ENCODE measurements around the gene MAZ. TPM values are rescaled to one million over a fixed set of nuclear protein-coding genes. Genes with fewer than 3 reads are reported as not detected.

The MAZ gene
- total RNA-seq, 6 experiments from 2014 or later = 148 to 178 (median 165) TPM

GRCh38 chr16:29814592-29814991, 8.3 kb downstream of the MAZ start:
- peaks cover 88% of the 10 kb centered on the region for H3K4me1 Mint-ChIP-seq (ENCODE audit: low read depth)
- no peaks in the 10 kb centered on the region for H3K9me3 Mint-ChIP-seq
- H3K27ac Mint-ChIP-seq = peak overlapping the region; percentile 96
- H3K36me3 Mint-ChIP-seq (ENCODE audit: low read depth) = peaks cover 22% of the 10 kb centered on the region
- TF ChIP-seq, protein P1, sequence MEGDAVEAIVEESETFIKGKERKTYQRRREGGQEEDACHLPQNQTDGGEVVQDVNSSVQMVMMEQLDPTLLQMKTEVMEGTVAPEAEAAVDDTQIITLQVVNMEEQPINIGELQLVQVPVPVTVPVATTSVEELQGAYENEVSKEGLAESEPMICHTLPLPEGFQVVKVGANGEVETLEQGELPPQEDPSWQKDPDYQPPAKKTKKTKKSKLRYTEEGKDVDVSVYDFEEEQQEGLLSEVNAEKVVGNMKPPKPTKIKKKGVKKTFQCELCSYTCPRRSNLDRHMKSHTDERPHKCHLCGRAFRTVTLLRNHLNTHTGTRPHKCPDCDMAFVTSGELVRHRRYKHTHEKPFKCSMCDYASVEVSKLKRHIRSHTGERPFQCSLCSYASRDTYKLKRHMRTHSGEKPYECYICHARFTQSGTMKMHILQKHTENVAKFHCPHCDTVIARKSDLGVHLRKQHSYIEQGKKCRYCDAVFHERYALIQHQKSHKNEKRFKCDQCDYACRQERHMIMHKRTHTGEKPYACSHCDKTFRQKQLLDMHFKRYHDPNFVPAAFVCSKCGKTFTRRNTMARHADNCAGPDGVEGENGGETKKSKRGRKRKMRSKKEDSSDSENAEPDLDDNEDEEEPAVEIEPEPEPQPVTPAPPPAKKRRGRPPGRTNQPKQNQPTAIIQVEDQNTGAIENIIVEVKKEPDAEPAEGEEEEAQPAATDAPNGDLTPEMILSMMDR (IDR thresholded peaks at IDR 0.05) = no peak
- H3K27me3 Mint-ChIP-seq (ENCODE audit: insufficient read depth) = peaks cover 5% of the 10 kb centered on the region
- no peak for DNase-seq
- peak overlapping the region; percentile 94 for H3K4me3 Mint-ChIP-seq

DNA sequence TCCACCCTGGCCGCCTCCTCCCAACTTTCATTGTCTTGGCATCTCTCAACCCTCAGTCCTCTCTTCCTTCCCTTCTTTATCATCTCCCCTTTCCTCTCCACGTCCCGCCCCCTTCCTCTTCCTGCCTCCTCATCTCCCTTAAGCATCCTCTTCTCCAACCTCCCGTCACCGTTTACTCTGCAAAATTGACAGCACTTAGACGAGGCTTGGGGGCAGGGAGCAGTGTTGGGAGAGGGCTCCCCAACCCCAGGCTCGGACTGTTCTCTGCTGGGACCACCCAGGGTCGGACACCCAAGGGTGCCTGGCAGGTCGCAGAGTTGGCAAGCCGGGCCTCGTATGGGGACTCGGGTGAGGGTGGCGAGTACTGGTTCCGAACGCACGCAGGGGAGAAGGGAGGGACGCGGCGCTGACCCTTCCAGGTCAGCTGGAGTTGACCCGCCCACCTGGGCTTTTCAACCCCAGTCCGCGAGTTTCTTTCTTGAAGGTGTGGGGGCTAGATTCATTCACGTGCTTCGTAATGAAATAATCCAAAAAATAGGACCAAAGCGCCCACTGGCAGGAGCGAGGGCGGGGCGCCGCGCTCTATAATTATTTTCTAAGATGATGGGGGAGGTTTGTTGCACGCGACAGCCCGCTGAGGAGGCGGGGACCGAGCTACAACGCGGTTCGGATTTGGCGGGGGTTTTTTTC, 8.8 kb downstream of the MAZ start:
- H3K36me3 Mint-ChIP-seq (ENCODE audit: low read depth) = peaks cover 25% of the 10 kb centered on the region
- H3K27me3 Mint-ChIP-seq (ENCODE audit: insufficient read depth) = peaks cover 5% of the 10 kb centered on the region
- no peak for DNase-seq
- peak overlapping the region; percentile 94 for H3K4me3 Mint-ChIP-seq
- peaks cover 88% of the 10 kb centered on the region for H3K4me1 Mint-ChIP-seq (ENCODE audit: low read depth)
- no peaks in the 10 kb centered on the region for H3K9me3 Mint-ChIP-seq
- peak overlapping the region; percentile 96 for H3K27ac Mint-ChIP-seq
- TF ChIP-seq, protein P1 (IDR thresholded peaks at IDR 0.05) = no peak

GRCh38 chr16:29815793-29816693, 9.7 kb downstream of the MAZ start, which contains the start of gene PAGR1:
Gene PAGR1 (plus strand): TSS chr16:29816152. CDS start chr16:29816526, 374 bp downstream.
- H3K9me3 Mint-ChIP-seq = no peaks in the 10 kb centered on the region

DNA sequence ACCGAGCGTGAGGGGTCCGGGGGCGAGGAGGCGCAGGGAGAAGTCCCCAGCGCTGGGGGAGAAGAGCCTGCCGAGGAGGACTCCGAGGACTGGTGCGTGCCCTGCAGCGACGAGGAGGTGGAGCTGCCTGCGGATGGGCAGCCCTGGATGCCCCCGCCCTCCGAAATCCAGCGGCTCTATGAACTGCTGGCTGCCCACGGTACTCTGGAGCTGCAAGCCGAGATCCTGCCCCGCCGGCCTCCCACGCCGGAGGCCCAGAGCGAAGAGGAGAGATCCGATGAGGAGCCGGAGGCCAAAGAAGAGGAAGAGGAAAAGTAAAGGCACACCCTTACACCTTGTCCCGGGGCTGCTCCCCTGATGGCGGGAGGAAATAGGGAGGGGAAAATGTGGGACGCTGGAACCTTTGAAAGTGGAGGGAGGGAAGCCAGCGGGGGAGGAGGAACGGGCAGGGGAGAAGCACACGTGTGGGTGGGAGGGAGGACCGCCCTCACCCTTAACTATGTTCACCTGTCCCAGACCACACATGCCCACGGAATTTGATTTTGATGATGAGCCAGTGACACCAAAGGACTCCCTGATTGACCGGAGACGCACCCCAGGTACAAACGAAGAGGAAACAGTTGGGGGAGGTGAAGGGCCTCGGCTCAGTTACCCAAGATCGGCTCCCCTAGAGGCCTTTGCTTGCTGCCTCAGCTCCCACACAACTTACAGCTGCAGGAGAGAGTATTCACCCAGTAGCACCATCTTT, 10.5 kb downstream of the MAZ start:
- H3K27ac Mint-ChIP-seq = peak overlapping the region; percentile 96
- peak overlapping the region; percentile 94 for H3K4me3 Mint-ChIP-seq
- TF ChIP-seq, protein P1 (IDR thresholded peaks at IDR 0.05) = no peak
- peaks cover 78% of the 10 kb centered on the region for H3K4me1 Mint-ChIP-seq (ENCODE audit: low read depth)
- H3K36me3 Mint-ChIP-seq (ENCODE audit: low read depth) = peaks cover 35% of the 10 kb centered on the region
- H3K27me3 Mint-ChIP-seq (ENCODE audit: insufficient read depth) = peaks cover 5% of the 10 kb centered on the region
- peak; percentile 61 for DNase-seq
- no peaks in the 10 kb centered on the region for H3K9me3 Mint-ChIP-seq

More at GRCh38 chr16:29815793-29816693, 9.7 kb downstream of the MAZ start, which contains the start of gene PAGR1:
- Mint-ChIP-seq H3K4me3 (peak within 1 kb of the TSS; percentile 94), H3K36me3 (ENCODE audit: low read depth) (peaks cover 32% of the 10 kb centered on the region), H3K27ac (peak within 1 kb of the TSS; percentile 96), H3K27me3 (ENCODE audit: insufficient read depth) (peaks cover 5% of the 10 kb centered on the region), H3K4me1 (ENCODE audit: low read depth) (peaks cover 80% of the 10 kb centered on the region)
- DNase-seq = peak; percentile 99
- TF ChIP-seq, protein P1 (IDR thresholded peaks at IDR 0.05) = peak; percentile 93

DNA sequence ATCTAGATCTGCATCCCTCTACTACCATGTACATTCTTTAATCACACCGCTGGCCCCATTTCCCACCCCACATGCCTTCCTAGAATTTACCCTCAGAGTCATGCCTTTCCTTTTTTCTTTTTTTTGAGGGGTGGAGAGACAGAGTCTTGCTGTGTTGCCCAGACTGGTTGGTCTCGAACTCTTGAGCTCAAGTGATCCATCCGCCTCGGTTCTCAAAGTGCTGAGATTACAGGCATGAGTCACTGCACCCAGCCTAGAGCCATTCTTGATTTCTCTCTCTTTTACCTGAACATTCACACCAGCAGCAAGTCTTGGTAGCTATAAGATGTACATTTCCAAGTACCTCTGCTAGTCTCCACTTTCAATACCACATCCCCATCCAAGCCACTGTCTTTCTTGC, 11.8 kb downstream of the MAZ start:
- Mint-ChIP-seq H3K27me3 (ENCODE audit: insufficient read depth) (peaks cover 5% of the 10 kb centered on the region), H3K9me3 (no peaks in the 10 kb centered on the region), H3K27ac (peak overlapping the region; percentile 29), H3K36me3 (ENCODE audit: low read depth) (peaks cover 41% of the 10 kb centered on the region), H3K4me3 (peak overlapping the region; percentile 76), H3K4me1 (ENCODE audit: low read depth) (peaks cover 79% of the 10 kb centered on the region)
- DNase-seq = no peak
- TF ChIP-seq, protein P1 (IDR thresholded peaks at IDR 0.05) = no peak
